Measurements from ENCODE around the gene CORO2B. TPM values are rescaled to one million over a fixed set of nuclear protein-coding genes. Genes with fewer than 3 reads are reported as not detected.

Gene CORO2B
- total RNA-seq, 4 donors from 2014 or later = 3.1 to 9.6 (median 8.6) TPM

- no peak for TF ChIP-seq POLR2A (IDR thresholded peaks at IDR 0.05)
- TF ChIP-seq, protein P1, sequence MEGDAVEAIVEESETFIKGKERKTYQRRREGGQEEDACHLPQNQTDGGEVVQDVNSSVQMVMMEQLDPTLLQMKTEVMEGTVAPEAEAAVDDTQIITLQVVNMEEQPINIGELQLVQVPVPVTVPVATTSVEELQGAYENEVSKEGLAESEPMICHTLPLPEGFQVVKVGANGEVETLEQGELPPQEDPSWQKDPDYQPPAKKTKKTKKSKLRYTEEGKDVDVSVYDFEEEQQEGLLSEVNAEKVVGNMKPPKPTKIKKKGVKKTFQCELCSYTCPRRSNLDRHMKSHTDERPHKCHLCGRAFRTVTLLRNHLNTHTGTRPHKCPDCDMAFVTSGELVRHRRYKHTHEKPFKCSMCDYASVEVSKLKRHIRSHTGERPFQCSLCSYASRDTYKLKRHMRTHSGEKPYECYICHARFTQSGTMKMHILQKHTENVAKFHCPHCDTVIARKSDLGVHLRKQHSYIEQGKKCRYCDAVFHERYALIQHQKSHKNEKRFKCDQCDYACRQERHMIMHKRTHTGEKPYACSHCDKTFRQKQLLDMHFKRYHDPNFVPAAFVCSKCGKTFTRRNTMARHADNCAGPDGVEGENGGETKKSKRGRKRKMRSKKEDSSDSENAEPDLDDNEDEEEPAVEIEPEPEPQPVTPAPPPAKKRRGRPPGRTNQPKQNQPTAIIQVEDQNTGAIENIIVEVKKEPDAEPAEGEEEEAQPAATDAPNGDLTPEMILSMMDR (IDR thresholded peaks at IDR 0.05) = no peak
- Histone ChIP-seq H3K9me3 (no peaks in the 10 kb centered on the region), H3K27ac (peak overlapping the region in 1 of 3 donors; percentile 18), H3K36me3 (no peaks in the 10 kb centered on the region), H3K4me3 (replicated peaks in 1 of 3) (no peak overlapping the region), H3K27me3 (no peaks in the 10 kb centered on the region), H3K4me1 (peaks cover 20 to 33% of the 10 kb centered on the region in 2 donors)
- 70 to 82% methylated on average over 8 of the region's 8 CpGs for WGBS, 2 donors
- intact Hi-C loops (cut with DNase I) = no loop called here
- DNase-seq = no peak
Measured at GRCh38 chr15:68586274-68586961, 7.6 kb downstream of the CORO2B start.

DNA sequence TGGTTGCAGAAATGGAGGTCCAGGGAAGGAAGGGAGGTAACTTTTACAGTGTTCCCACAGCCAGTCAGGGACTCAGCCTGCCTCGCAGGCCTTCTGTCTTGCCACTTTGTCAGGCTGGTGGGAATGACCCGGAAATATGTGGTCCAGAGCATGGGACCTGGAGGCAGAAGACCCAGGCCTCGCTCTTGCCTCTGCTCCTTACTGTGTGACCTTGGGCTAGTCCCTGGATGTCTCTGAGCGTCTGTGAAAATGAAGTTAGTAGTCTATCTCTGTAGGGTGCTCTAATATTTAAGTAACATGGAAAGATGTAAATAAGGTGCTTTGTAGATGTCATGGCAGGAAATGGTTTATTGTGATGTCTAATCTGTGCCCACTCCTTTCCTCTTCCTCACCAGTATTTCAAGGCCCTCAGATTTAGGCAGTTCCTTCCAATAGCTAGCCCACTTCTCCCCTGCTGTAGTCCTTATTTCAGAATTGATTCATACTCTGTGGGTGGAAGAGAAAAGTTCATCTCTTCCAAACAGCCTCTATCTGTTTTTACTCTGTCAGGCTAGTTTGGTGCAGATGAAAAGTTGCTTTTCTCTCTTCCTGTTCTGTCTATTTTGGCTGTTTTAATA, 9.1 kb downstream of the CORO2B start:
- Histone ChIP-seq H3K27me3 (no peaks in the 10 kb centered on the region), H3K4me1 (peaks cover 23 to 37% of the 10 kb centered on the region in 2 donors), H3K9me3 (no peaks in the 10 kb centered on the region), H3K4me3 (replicated peaks in 1 of 3) (no peak overlapping the region), H3K27ac (peak overlapping the region in 1 of 3 donors; percentile 14), H3K36me3 (no peaks in the 10 kb centered on the region)
- intact Hi-C loops (cut with DNase I) = no loop called here
- TF ChIP-seq, protein P1 (IDR thresholded peaks at IDR 0.05) = no peak
- TF ChIP-seq POLR2A (IDR thresholded peaks at IDR 0.05) = no peak
- 89 to 98% methylated on average over 4 of the region's 4 CpGs for WGBS, 2 donors
- no peak for DNase-seq

- H3K4me1 ChIP-seq = peaks cover 25 to 45% of the 10 kb centered on the region in 2 donors
Measured at GRCh38 chr15:68589053-68589452, 10.3 kb downstream of the CORO2B start.

DNA sequence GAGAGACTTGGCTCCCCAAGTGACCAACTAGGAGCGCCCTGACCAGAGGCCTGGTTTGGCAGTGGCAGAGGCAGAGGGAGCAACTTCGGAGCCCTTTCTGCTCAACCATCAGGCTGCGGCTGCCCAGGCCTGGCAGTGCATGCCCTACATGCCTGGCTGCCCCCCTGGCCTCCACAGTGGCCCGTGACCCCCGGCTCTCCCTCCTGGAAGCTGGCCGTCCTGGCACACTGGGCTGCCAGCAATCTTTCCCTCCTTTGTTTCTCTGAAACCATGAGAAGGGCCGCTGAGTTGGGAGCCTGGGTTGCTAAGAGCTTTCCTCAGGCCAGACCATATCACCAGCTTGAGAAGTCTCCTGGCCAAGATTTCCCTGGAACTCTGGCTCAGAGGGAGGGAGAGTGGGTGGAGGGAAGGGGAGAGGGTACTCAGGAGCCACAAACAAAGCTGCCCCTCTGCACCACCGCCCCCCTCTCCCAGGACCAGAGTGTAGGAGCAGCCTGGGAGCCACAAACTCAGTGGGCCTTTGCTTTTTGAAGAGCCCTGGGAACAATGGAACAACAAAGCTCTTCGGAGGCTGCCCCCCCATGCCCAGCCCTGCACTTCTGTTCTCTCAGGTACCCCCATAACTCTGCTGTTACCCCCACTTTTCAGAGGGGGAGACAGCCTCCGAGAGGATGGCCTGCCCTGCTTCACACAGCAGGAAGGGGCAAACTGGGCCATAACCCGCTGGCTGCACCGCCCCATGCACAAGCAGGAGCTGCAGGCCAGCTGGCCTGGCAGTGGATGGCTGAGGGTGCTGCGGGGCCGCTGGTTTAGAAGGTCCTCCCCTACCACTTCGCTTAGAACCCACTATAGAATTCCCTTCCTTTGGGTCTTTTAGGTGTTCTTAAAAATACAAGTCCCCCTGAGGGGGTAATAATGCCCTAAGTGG, 11.3 kb downstream of the CORO2B start:
- Histone ChIP-seq H3K4me1 (peaks cover 32 to 48% of the 10 kb centered on the region in 2 donors), H3K9me3 (no peaks in the 10 kb centered on the region), H3K4me3 (replicated peaks in 1 of 3) (no peak overlapping the region), H3K27me3 (no peaks in the 10 kb centered on the region), H3K27ac (peak overlapping the region; percentile 48 to 88 (median 52)), H3K36me3 (no peaks in the 10 kb centered on the region)
- WGBS, 2 donors = 38 to 41% methylated on average over 12 to 15 of the region's 15 CpGs
- no peak for TF ChIP-seq POLR2A (IDR thresholded peaks at IDR 0.05)
- TF ChIP-seq, protein P1 (IDR thresholded peaks at IDR 0.05) = no peak
- intact Hi-C loops (cut with DNase I) = no loop called here
- peak; percentile 85 to 87 for DNase-seq

More at GRCh38 chr15:68589053-68589452, 10.3 kb downstream of the CORO2B start:
- Histone ChIP-seq H3K36me3 (no peaks in the 10 kb centered on the region), H3K27ac (peak overlapping the region in 2 of 3 donors; percentile 48 to 88), H3K9me3 (no peaks in the 10 kb centered on the region), H3K27me3 (no peaks in the 10 kb centered on the region), H3K4me3 (replicated peaks in 1 of 3) (no peak overlapping the region)
- TF ChIP-seq POLR2A (IDR thresholded peaks at IDR 0.05) = no peak
- TF ChIP-seq, protein P1 (IDR thresholded peaks at IDR 0.05) = no peak
- intact Hi-C loops (cut with DNase I) = no loop called here
- WGBS, 2 donors = 78 to 82% methylated on average over 2 of the region's 2 CpGs
- no peak for DNase-seq

Data from thyroid gland (tissue), 4 donors.